ENCODE data around the gene METTL5.

GRCh38 chr2:169806586-169806985 is 18.1 kb downstream of the METTL5 start:
- TF ChIP-seq CTCF (IDR thresholded peaks at IDR 0.05; ENCODE audit: low read length): no peak
- TF ChIP-seq EZH2phosphoT487 (IDR thresholded peaks at IDR 0.05; ENCODE audit: low read length): no peak
- TF ChIP-seq EZH2 (optimal IDR thresholded peaks at IDR 0.05; ENCODE audit: low read depth, low read length): no peak
